ENCODE measurements around the gene VPS11.

The VPS11 gene

GRCh38 chr11:119103793-119104192 lies 36.2 kb downstream of the VPS11 start:
- peak; percentile 39 for TF ChIP-seq CTCF (IDR thresholded peaks at IDR 0.05; ENCODE audit: low read depth, low read length, poor library complexity, severe bottlenecking)
- TF ChIP-seq EZH2phosphoT487 (IDR thresholded peaks at IDR 0.05; ENCODE audit: borderline replicate concordance, low read length) = no peak
- H3K27ac ChIP-seq (ENCODE audit: low read depth, low read length) = no peak overlapping the region

GRCh38 chr11:119106564-119107537 lies 39.2 kb downstream of the VPS11 start, which contains the start of gene C2CD2L:
C2CD2L (plus strand) TSS chr11:119107344; CDS start chr11:119107742, 398 bp downstream.
- Histone ChIP-seq H3K9me3 (ENCODE audit: control insufficient read depth, insufficient read depth, low read length) (no peaks in the 10 kb centered on the region), H3F3A (ENCODE audit: control insufficient read depth, insufficient read depth) (peaks cover 10% of the 10 kb centered on the region), H4K20me1 (ENCODE audit: control insufficient read depth, insufficient read depth, low read depth, low read length) (no peaks in the 10 kb centered on the region), H3K27me3 (ENCODE audit: control insufficient read depth, low read length) (no peaks in the 10 kb centered on the region), H3K9me2 (replicated peaks; ENCODE audit: control insufficient read depth, low read length) (no peaks in the 10 kb centered on the region), H3K4me2 (ENCODE audit: low read length) (peak within 1 kb of the TSS; percentile 84), H3K36me3 (ENCODE audit: control insufficient read depth, low read length) (peaks cover 32% of the 10 kb centered on the region), H3K4me3 (ENCODE audit: low read length) (peak within 1 kb of the TSS; percentile 80), H3K27ac (ENCODE audit: low read depth, low read length) (peak within 1 kb of the TSS; percentile 80), H3K4me1 (ENCODE audit: control insufficient read depth, low read length) (peaks cover 50% of the 10 kb centered on the region), H3K79me2 (ENCODE audit: control insufficient read depth, low read length) (peaks cover 42% of the 10 kb centered on the region)
- TF ChIP-seq CTCF (IDR thresholded peaks at IDR 0.05; ENCODE audit: low read depth, low read length, poor library complexity, severe bottlenecking) (no peak), EZH2phosphoT487 (IDR thresholded peaks at IDR 0.05; ENCODE audit: borderline replicate concordance, low read length) (no peak)

More at GRCh38 chr11:119103793-119104192, 36.2 kb downstream of the VPS11 start:
- no peaks in the 10 kb centered on the region for H3K9me3 ChIP-seq (ENCODE audit: control insufficient read depth, insufficient read depth, low read length)
- no peaks in the 10 kb centered on the region for H3K27me3 ChIP-seq (ENCODE audit: control insufficient read depth, low read length)
- no peak overlapping the region for H3K4me3 ChIP-seq (ENCODE audit: low read length)
- H3K36me3 ChIP-seq (ENCODE audit: control insufficient read depth, low read length) = peaks cover 13% of the 10 kb centered on the region
- no peaks in the 10 kb centered on the region for H3K9me2 ChIP-seq (replicated peaks; ENCODE audit: control insufficient read depth, low read length)
- no peaks in the 10 kb centered on the region for H4K20me1 ChIP-seq (ENCODE audit: control insufficient read depth, insufficient read depth, low read depth, low read length)
- H3K79me2 ChIP-seq (ENCODE audit: control insufficient read depth, low read length) = peaks cover 49% of the 10 kb centered on the region
- peak overlapping the region; percentile 94 for H3K4me2 ChIP-seq (ENCODE audit: low read length)
- H3F3A ChIP-seq (ENCODE audit: control insufficient read depth, insufficient read depth) = peaks cover 16% of the 10 kb centered on the region
- peaks cover 61% of the 10 kb centered on the region for H3K4me1 ChIP-seq (ENCODE audit: control insufficient read depth, low read length)

- Histone ChIP-seq H3K9me3 (ENCODE audit: control insufficient read depth, insufficient read depth, low read length) (no peaks in the 10 kb centered on the region), H3K36me3 (ENCODE audit: control insufficient read depth, low read length) (peaks cover 40% of the 10 kb centered on the region), H3K27me3 (ENCODE audit: control insufficient read depth, low read length) (no peaks in the 10 kb centered on the region), H3K9me2 (replicated peaks; ENCODE audit: control insufficient read depth, low read length) (no peaks in the 10 kb centered on the region), H3K4me1 (ENCODE audit: control insufficient read depth, low read length) (peaks cover 50% of the 10 kb centered on the region), H3K27ac (ENCODE audit: low read depth, low read length) (peak overlapping the region; percentile 27), H3K79me2 (ENCODE audit: control insufficient read depth, low read length) (peaks cover 39% of the 10 kb centered on the region), H4K20me1 (ENCODE audit: control insufficient read depth, insufficient read depth, low read depth, low read length) (no peaks in the 10 kb centered on the region), H3K4me2 (ENCODE audit: low read length) (peak overlapping the region; percentile 84), H3K4me3 (ENCODE audit: low read length) (peak overlapping the region; percentile 80), H3F3A (ENCODE audit: control insufficient read depth, insufficient read depth) (peaks cover 10% of the 10 kb centered on the region)
- no peak for TF ChIP-seq CTCF (IDR thresholded peaks at IDR 0.05; ENCODE audit: low read depth, low read length, poor library complexity, severe bottlenecking)
- TF ChIP-seq EZH2phosphoT487 (IDR thresholded peaks at IDR 0.05; ENCODE audit: borderline replicate concordance, low read length) = no peak
Observed at GRCh38 chr11:119107538-119108145, 40.0 kb downstream of the VPS11 start.

Data from DOHH2 (cell line).